Right renal cortex interstitium (tissue), 3 donors: Measurements from ENCODE around the gene SLC6A17. TPM values are rescaled to one million over a fixed set of nuclear protein-coding genes. Genes with fewer than 3 reads are reported as not detected.

Source experiments
- DNase-seq, 3 donors: peaks; one replicate each; pipeline ENCODE4 v3.0.0-alpha.2; 2013; ENCODE audit warnings: low read depth in 3 of 3, low spot score in 2 of 3
- polyA plus RNA-seq, 3 donors: library from polyadenylated mRNA; unstranded; fragments of 120-200 nt; gene quantifications; one replicate each; pipeline ENCODE4 v1.2.1, GENCODE V29; 2013; ENCODE audit not compliant: insufficient read length in 3 of 3

SLC6A17 gene
- polyA plus RNA-seq, 3 donors = 0.79 to 0.89 (median 0.83) TPM

- DNase-seq = no peak
Observed at GRCh38 chr1:110235834-110236682, 85.8 kb downstream of the SLC6A17 start.

- no peak for DNase-seq
Observed at GRCh38 chr1:110237386-110238152, 87.3 kb downstream of the SLC6A17 start.

GRCh38 chr1:110239441-110240430 lies 89.4 kb downstream of the SLC6A17 start:
- DNase-seq = no peak

GRCh38 chr1:110240476-110241210 lies 90.3 kb downstream of the SLC6A17 start:
- DNase-seq = no peak

- no peak for DNase-seq
Observed at GRCh38 chr1:110241516-110241915, 91.2 kb downstream of the SLC6A17 start.

GRCh38 chr1:110242062-110242461 lies 91.8 kb downstream of the SLC6A17 start:
- DNase-seq = no peak

- no peak for DNase-seq
Observed at GRCh38 chr1:110242731-110243130, 92.4 kb downstream of the SLC6A17 start.

- no peak for DNase-seq
Observed at GRCh38 chr1:110243146-110243545, 92.9 kb downstream of the SLC6A17 start.

- DNase-seq = no peak
Observed at GRCh38 chr1:110243574-110243973, 93.3 kb downstream of the SLC6A17 start.

- DNase-seq = no peak
Observed at GRCh38 chr1:110245876-110246620, 95.8 kb downstream of the SLC6A17 start.

- DNase-seq = no peak
Observed at GRCh38 chr1:110248746-110249145, 98.5 kb downstream of the SLC6A17 start.

- DNase-seq = no peak
Observed at GRCh38 chr1:110249256-110249655, 99.0 kb downstream of the SLC6A17 start.

GRCh38 chr1:110250008-110250407 lies 99.7 kb downstream of the SLC6A17 start:
- no peak for DNase-seq

- DNase-seq = no peak
Observed at GRCh38 chr1:110250749-110251148, 100.5 kb downstream of the SLC6A17 start.

Other genes with a start within 250 kb of the SLC6A17 start
- gene CSF1, start 239.6 kb upstream of the SLC6A17 start, polyA plus RNA-seq = 1 to 10 TPM; 6.8 to 8.1 (median 7.9) TPM
- gene AHCYL1, start 165.7 kb upstream of the SLC6A17 start, polyA plus RNA-seq = 100 to 1,000 TPM; 120 to 126 (median 126) TPM
- gene STRIP1, start 115.9 kb upstream of the SLC6A17 start, polyA plus RNA-seq = 10 to 100 TPM; 40.4 to 48.3 (median 44.0) TPM
- gene ALX3, start 79.8 kb upstream of the SLC6A17 start, polyA plus RNA-seq = under 1 TPM in 1 of 3 donors, not detected in 2; 0.11 TPM
- gene UBL4B, start 38.1 kb upstream of the SLC6A17 start, polyA plus RNA-seq = not detected
- 1 to 10 TPM; 4.0 to 4.4 (median 4.3) TPM for gene KCNC4, start 59.8 kb downstream of the SLC6A17 start, polyA plus RNA-seq
- gene RBM15, start 188.9 kb downstream of the SLC6A17 start, polyA plus RNA-seq = 10 to 100 TPM in 2 of 3 donors, 1 to 10 TPM in 1; 9.9 to 10.4 (median 10.4) TPM
- gene SLC16A4, start 240.5 kb downstream of the SLC6A17 start, polyA plus RNA-seq = 100 to 1,000 TPM in 2 of 3 donors, 10 to 100 TPM in 1; 84.0 to 108 (median 101) TPM